H9 (cell line): ENCODE results near the gene DHX40. TPM values are rescaled to one million over a fixed set of nuclear protein-coding genes. Genes with fewer than 3 reads are reported as not detected.

ENCODE experiments used
- DNase-seq: peaks from one replicate; pipeline ENCODE4 v3.0.0-alpha.2; 2017
- H2AFZ ChIP-seq: one replicate; pipeline ENCODE4 v1.6.1; 2013; ENCODE audit warnings: mild to moderate bottlenecking, low read length, control low read depth, moderate library complexity
- H2AK5ac ChIP-seq: 2 replicates; pipeline ENCODE4 v1.6.1; 2013; ENCODE audit warnings: low read length, control low read depth, mixed read lengths; ENCODE audit not compliant: insufficient read length
- H2BK120ac ChIP-seq: one replicate; pipeline ENCODE4 v1.6.1; 2013; ENCODE audit warnings: low read depth, mild to moderate bottlenecking, low read length, control low read depth, inconsistent platforms; ENCODE audit not compliant: poor library complexity, severe bottlenecking
- H2BK12ac ChIP-seq: 2 replicates; pipeline ENCODE4 v1.6.1; 2013; ENCODE audit warnings: low read length, control low read depth, mixed read lengths, low read depth; ENCODE audit not compliant: insufficient read length
- H2BK15ac ChIP-seq: 2 replicates; pipeline ENCODE4 v1.6.1; 2013; ENCODE audit warnings: low read depth, low read length, control low read depth
- H2BK20ac ChIP-seq: one replicate; pipeline ENCODE4 v1.6.1; 2013; ENCODE audit warnings: low read depth, mild to moderate bottlenecking, low read length, control low read depth, inconsistent platforms; ENCODE audit not compliant: poor library complexity, severe bottlenecking
- H2BK5ac ChIP-seq: 2 replicates; pipeline ENCODE4 v1.6.1; 2013; ENCODE audit warnings: low read length, control low read depth, mixed read lengths; ENCODE audit not compliant: insufficient read length
- H3K14ac ChIP-seq: 2 replicates; pipeline ENCODE4 v1.6.1; 2013; ENCODE audit warnings: low read length, control low read depth; ENCODE audit not compliant: insufficient read depth
- H3K18ac ChIP-seq: 2 replicates; pipeline ENCODE4 v1.6.1; 2013; ENCODE audit warnings: low read depth, mild to moderate bottlenecking, mixed read lengths, low read length, control low read depth; ENCODE audit not compliant: insufficient read length
- H3K23ac ChIP-seq: 2 replicates; pipeline ENCODE4 v1.6.1; 2013; ENCODE audit warnings: low read length, control low read depth, mixed read lengths, low read depth; ENCODE audit not compliant: insufficient read length
- H3K23me2 ChIP-seq: 2 replicates; pipeline ENCODE4 v1.6.1; 2013; ENCODE audit warnings: low read depth, mild to moderate bottlenecking, mixed read lengths, low read length, control low read depth; ENCODE audit not compliant: insufficient read length, poor library complexity, severe bottlenecking
- H3K27ac ChIP-seq: 2 replicates; pipeline ENCODE4 v1.5.1; 2013; ENCODE audit warnings: low read length, control low read depth, mixed read lengths, low read depth; ENCODE audit not compliant: insufficient read length
- H3K27me3 ChIP-seq: 2 replicates; pipeline ENCODE4 v1.6.1; 2013; ENCODE audit warnings: low read length, control low read depth, inconsistent platforms; ENCODE audit not compliant: insufficient read depth
- H3K4ac ChIP-seq: 2 replicates; pipeline ENCODE4 v1.6.1; 2013; ENCODE audit warnings: low read depth, mild to moderate bottlenecking, control low read depth, inconsistent platforms, low read length, moderate library complexity
- H3K4me1 ChIP-seq: 2 replicates; pipeline ENCODE4 v1.6.1; 2013; ENCODE audit warnings: low read length, control low read depth, inconsistent platforms; ENCODE audit not compliant: insufficient read depth
- H3K4me2 ChIP-seq: 2 replicates; pipeline ENCODE4 v1.6.1; 2013; ENCODE audit warnings: low read length, control low read depth, mixed read lengths; ENCODE audit not compliant: insufficient read length, insufficient read depth
- H3K56ac ChIP-seq: 2 replicates; pipeline ENCODE4 v1.6.1; 2013; ENCODE audit warnings: low read depth, mild to moderate bottlenecking, mixed read lengths, low read length, control low read depth; ENCODE audit not compliant: insufficient read length
- H3K79me1 ChIP-seq: 2 replicates; pipeline ENCODE4 v1.6.1; 2013; ENCODE audit warnings: low read depth, mild to moderate bottlenecking, moderate library complexity, low read length, control low read depth, inconsistent platforms; ENCODE audit not compliant: insufficient read depth, poor library complexity, severe bottlenecking
- H3K79me2 ChIP-seq: 2 replicates; pipeline ENCODE4 v1.6.1; 2013; ENCODE audit warnings: low read length, control low read depth, inconsistent platforms; ENCODE audit not compliant: insufficient read depth
- H3K9ac ChIP-seq: 2 replicates; pipeline ENCODE4 v1.6.1; 2013; ENCODE audit warnings: low read length, control low read depth, mixed read lengths; ENCODE audit not compliant: insufficient read length; ENCODE audit errors: extremely low read depth
- H3K9me3 ChIP-seq: one replicate; pipeline ENCODE4 v1.6.1; 2013; ENCODE audit warnings: low read depth, low read length, inconsistent platforms; ENCODE audit not compliant: control insufficient read depth
- H3T11ph ChIP-seq: one replicate; pipeline ENCODE4 v1.6.1; 2013; ENCODE audit warnings: mild to moderate bottlenecking, low read length, control low read depth, inconsistent platforms
- H4K20me1 ChIP-seq: one replicate; pipeline ENCODE4 v1.6.1; 2013; ENCODE audit not compliant: control insufficient read depth, insufficient read length, insufficient read depth
- H4K5ac ChIP-seq: 2 replicates; pipeline ENCODE4 v1.6.1; 2013; ENCODE audit warnings: low read depth, mild to moderate bottlenecking, mixed read lengths, low read length, control low read depth; ENCODE audit not compliant: insufficient read length
- H4K8ac ChIP-seq: replicated peaks from 2 replicates; pipeline ENCODE4 v1.6.1; 2013; ENCODE audit warnings: low read length, control low read depth, mixed read lengths, low read depth; ENCODE audit not compliant: insufficient read length
- H4K91ac ChIP-seq: 2 replicates; pipeline ENCODE4 v1.6.1; 2013; ENCODE audit warnings: low read depth, mild to moderate bottlenecking, moderate library complexity, mixed read lengths, low read length, control low read depth; ENCODE audit not compliant: insufficient read length
- H3K27ac Mint-ChIP-seq, 3 experiments: 2 replicates in 2 of 3; 3 replicates in 1 of 3; pipeline ENCODE4 v1.8.0; 2020 to 2021; ENCODE audit warnings: mixed read lengths in 3 of 3, mild to moderate bottlenecking in 1 of 3, moderate library complexity in 1 of 3
- H3K27me3 Mint-ChIP-seq: 2 replicates; pipeline ENCODE4 v1.8.0; 2021; ENCODE audit warnings: low read depth, mild to moderate bottlenecking, moderate library complexity, mixed read lengths
- H3K36me3 Mint-ChIP-seq, 3 experiments: 2 replicates in 2 of 3; 3 replicates in 1 of 3; pipeline ENCODE4 v1.8.0; 2020 to 2021; ENCODE audit warnings: low read depth in 3 of 3, mixed read lengths in 3 of 3; ENCODE audit not compliant: insufficient read depth in 1 of 3
- H3K4me1 Mint-ChIP-seq, 2 experiments: 2 replicates each; pipeline ENCODE4 v1.8.0; 2020; ENCODE audit warnings: mixed read lengths in 2 of 2
- H3K4me3 Mint-ChIP-seq, 2 experiments: 2 replicates in 1 of 2; 3 replicates in 1 of 2; pipeline ENCODE4 v1.8.0; 2020 to 2021; ENCODE audit warnings: mild to moderate bottlenecking in 2 of 2, mixed read lengths in 2 of 2, moderate library complexity in 1 of 2
- H3K9me3 Mint-ChIP-seq, 2 experiments: 2 replicates in 1 of 2; 3 replicates in 1 of 2; pipeline ENCODE4 v1.8.0; 2020; ENCODE audit warnings: mild to moderate bottlenecking in 2 of 2, mixed read lengths in 2 of 2, moderate library complexity in 1 of 2
- WGBS: extraction: QIAGEN DNeasy Blood & Tissue Kit; methylation state at CpG from one replicate; pipeline ENCODE4 v1.1.7; 2013; ENCODE audit warnings: missing lambda C conversion rate, low lambda C conversion rate, mixed read lengths; ENCODE audit not compliant: insufficient read length; ENCODE audit errors: extremely low coverage; 5-methylcytosine and 5-hydroxymethylcytosine counted together
- total RNA-seq: library from RNA; stranded (reverse); gene quantifications from 2 replicates; pipeline ENCODE4 v1.2.1, GENCODE V29; 2021
- TF ChIP-seq, protein P1 (sequence below): fragments of 200-600 bp; sonication (generic); conservative IDR thresholded peaks from 3 replicates; pipeline ENCODE4 v1.8.0; 2021; ENCODE audit warnings: antibody characterized with exemption, mild to moderate bottlenecking

Gene DHX40
- total RNA-seq, 1 experiment from 2014 or later = 28.8 TPM

DNA sequence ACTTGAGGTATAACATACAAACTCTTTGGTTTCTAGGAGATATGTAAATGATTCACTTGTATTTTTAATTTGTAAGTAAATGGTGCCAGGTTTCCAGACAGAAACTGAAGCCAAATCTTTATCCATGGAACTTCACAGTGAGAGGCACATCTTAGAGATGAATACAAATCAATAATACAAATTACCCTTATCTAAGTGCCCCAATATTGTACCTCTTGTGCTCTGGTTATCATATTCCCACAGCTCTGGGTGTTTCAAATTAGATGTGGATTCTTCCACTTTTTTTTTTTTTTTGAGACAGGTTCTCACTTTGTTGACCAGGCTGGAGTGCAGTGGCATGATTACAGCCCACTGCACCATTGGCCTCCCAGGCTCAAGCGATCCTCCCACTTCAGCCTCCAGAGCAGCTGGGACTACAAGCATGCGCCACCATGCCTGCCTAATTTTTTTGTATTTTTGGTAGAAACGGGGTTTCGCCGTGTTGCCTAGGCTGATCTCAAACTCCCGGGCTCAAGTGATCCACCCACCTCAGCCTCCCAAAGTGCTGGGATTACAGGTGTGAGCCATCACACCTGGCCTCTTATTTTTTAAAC is 38.0 kb upstream of the DHX40 start:
- no peak overlapping the region for H2AK5ac ChIP-seq

More for the DNA sequence above, 38.0 kb upstream of the DHX40 start:
- no peak overlapping the region for H3K56ac ChIP-seq
- H3K79me2 ChIP-seq = no peaks in the 10 kb centered on the region
- H4K5ac ChIP-seq = no peak overlapping the region
- no peaks in the 10 kb centered on the region for H4K20me1 ChIP-seq
- no peak overlapping the region for H3K23ac ChIP-seq
- no peak overlapping the region for H3K14ac ChIP-seq
- H3K4me2 ChIP-seq = no peak overlapping the region
- TF ChIP-seq, protein P1, sequence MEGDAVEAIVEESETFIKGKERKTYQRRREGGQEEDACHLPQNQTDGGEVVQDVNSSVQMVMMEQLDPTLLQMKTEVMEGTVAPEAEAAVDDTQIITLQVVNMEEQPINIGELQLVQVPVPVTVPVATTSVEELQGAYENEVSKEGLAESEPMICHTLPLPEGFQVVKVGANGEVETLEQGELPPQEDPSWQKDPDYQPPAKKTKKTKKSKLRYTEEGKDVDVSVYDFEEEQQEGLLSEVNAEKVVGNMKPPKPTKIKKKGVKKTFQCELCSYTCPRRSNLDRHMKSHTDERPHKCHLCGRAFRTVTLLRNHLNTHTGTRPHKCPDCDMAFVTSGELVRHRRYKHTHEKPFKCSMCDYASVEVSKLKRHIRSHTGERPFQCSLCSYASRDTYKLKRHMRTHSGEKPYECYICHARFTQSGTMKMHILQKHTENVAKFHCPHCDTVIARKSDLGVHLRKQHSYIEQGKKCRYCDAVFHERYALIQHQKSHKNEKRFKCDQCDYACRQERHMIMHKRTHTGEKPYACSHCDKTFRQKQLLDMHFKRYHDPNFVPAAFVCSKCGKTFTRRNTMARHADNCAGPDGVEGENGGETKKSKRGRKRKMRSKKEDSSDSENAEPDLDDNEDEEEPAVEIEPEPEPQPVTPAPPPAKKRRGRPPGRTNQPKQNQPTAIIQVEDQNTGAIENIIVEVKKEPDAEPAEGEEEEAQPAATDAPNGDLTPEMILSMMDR = no peak
- no peaks in the 10 kb centered on the region for H3K27me3 ChIP-seq
- no peaks in the 10 kb centered on the region for H3K36me3 Mint-ChIP-seq
- no peak overlapping the region for H3T11ph ChIP-seq
- no peak overlapping the region for H4K91ac ChIP-seq
- H2BK12ac ChIP-seq = no peak overlapping the region
- H3K9me3 Mint-ChIP-seq = no peaks in the 10 kb centered on the region
- no peak overlapping the region for H3K4ac ChIP-seq
- H3K9ac ChIP-seq = no peak overlapping the region
- H2BK15ac ChIP-seq = no peak overlapping the region
- no peak overlapping the region for H2BK120ac ChIP-seq
- no peak overlapping the region for H2BK5ac ChIP-seq
- no peak overlapping the region for H3K27ac Mint-ChIP-seq
- no peak overlapping the region for H3K27ac ChIP-seq
- no peaks in the 10 kb centered on the region for H3K4me1 ChIP-seq
- H4K8ac ChIP-seq = no peak overlapping the region
- H3K4me1 Mint-ChIP-seq = no peaks in the 10 kb centered on the region
- DNase-seq = no peak
- no peak overlapping the region for H2AFZ ChIP-seq
- no peak overlapping the region for H3K18ac ChIP-seq
- no CpG with 5 or more reads among the region's 6 CpGs for WGBS
- H3K79me1 ChIP-seq = no peaks in the 10 kb centered on the region
- H3K9me3 ChIP-seq = no peaks in the 10 kb centered on the region
- H3K23me2 ChIP-seq = no peaks in the 10 kb centered on the region
- H3K27me3 Mint-ChIP-seq = peaks cover 2% of the 10 kb centered on the region; the same call in 1 of the 2 replicates
- H3K4me3 Mint-ChIP-seq = no peak overlapping the region
- no peak overlapping the region for H2BK20ac ChIP-seq
